HG03108 (cell line): ENCODE data around the gene HCRTR2.

Experiments used
- ATAC-seq: cut with Tn5 transposase; IDR thresholded peaks from one replicate; pipeline ENCODE4 v1.9.1; 2021; ENCODE audit warnings: moderate library complexity; ENCODE audit not compliant: unreplicated experiment

The HCRTR2 gene

DNA sequence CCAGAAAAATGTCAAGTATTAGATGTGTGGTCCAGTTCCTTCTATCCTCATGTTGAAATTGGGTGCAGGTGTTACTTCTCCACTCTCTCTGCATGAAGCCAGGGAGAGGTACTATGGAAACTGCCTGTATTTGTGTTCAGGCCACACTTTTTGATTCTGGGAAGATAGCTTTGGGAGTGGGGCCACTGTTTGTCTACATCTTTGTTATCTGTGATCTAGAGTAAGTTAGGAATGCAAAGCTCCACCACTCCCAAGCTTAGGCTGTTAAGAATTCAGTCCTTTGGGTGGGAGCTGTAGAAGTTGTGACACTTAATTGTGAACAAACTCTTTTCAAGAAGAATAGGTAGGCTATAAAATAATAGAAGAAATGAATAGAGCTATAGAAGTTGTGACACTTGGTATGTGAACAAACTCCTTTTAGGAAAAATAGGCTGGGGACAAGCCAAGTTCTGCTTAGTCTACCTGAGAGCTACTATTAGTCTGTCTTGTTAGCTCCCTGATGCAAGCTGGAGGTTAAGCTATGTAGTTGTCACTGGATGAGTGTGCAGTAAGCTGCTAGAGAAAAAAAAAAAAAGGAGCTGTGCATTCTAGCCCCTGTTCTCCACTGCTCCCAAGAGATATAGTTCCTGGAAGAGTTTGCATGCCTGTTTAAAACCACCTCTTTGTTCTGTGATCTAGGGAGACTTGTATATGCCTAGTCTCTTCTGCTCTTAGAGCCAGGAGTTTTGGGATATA lies 145.8 kb downstream of the HCRTR2 start:
- ATAC-seq = no peak

DNA sequence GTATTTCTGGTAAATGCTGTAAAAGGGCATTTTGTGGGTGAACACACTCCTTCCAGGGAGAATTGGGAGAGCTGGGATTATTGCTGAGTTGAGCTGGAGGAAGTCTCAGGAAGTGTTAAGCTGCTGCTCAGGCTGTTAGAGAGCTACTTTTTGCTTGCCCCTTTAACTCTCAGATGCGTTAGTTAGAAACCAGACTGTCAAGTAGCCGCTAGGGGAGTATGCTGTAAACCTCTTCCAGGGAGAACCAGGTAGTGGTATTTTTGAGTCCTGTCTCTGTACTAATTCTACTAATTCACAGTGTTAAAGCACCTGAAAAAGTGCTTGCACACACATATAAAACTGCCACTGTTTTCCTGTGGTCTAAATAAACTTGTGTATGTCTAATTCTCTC lies 146.4 kb downstream of the HCRTR2 start:
- no peak for ATAC-seq

DNA sequence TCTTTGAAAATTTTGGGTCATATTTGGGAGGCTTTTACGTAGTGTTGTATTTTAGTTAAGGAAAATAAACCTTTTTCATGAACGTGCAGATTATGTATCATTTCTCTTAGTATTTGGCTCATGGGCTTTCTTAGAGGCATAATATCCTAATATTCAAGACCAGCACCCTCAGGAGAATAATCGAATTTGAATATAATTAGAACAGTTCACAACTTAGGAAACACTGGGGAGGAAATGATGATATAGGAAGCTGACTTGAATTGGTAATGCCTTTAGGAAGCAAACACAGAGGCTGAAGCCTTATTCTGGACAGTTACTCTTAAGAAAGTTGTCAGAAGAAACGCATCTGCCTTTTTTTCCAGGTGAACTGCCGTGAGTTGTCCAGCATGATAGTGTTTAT lies 152.9 kb downstream of the HCRTR2 start, which contains the start of gene GFRAL:
Gene GFRAL, plus strand, starts transcription at position 301 of the 400 bp plus-strand sequence. Its CDS starts 86 bp downstream, at position 387.
- no peak for ATAC-seq
